ENCODE measurements around the gene FBXL7.

The FBXL7 gene

DNA sequence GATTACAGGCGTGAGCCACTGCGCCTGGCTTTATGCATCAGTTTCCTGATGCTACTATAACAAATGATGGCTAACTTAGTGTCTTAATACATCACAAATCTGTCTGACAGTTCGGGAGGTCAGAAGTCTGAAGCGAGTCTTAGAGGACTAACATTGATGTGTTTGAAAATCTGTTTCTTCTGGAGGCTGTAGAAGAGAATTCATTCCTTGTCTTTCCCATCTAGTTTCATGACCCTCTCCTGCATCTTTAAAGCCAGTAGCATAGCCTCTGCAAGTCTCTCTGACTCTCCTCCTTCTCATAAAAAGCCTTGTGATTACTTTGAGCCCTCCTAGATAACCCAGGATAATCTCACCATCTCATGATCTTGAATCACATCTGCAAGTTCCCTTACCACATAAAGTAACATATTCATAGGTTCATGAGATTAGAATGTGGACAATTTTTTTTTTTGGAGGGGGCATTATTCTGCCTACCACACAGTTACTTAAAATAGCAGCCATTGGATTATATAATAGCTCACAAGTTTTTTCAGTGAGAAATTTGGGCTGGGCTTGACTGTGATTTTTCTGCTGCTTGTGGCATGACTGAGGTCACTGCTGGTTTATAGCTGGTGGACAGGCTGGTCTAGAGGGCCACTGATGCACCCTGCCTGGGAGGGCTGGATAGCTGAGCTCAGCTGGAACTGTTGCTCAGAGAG is 134.8 kb downstream of the FBXL7 start:
- DNase-seq (ENCODE audit: low spot score) = no peak
- no peak overlapping the region for H3K27ac ChIP-seq
- no peak for TF ChIP-seq CTCF (conservative IDR thresholded peaks at IDR 0.05; ENCODE audit: low read depth)
- ChIA-PET POLR2A (ENCODE audit: low non-redundant PET) (no interaction called here), CTCF (no interaction called here)

GRCh38 chr5:15635289-15635616 is 135.3 kb downstream of the FBXL7 start:
- no peak overlapping the region for H3K27ac ChIP-seq
- ChIA-PET POLR2A (ENCODE audit: low non-redundant PET) (no interaction called here), CTCF (no interaction called here)
- DNase-seq (ENCODE audit: low spot score) = no peak
- TF ChIP-seq CTCF (conservative IDR thresholded peaks at IDR 0.05; ENCODE audit: low read depth) = no peak

GRCh38 chr5:15637345-15637744 is 137.4 kb downstream of the FBXL7 start:
- ChIA-PET CTCF (no interaction called here), POLR2A (ENCODE audit: low non-redundant PET) (no interaction called here)
- no peak for DNase-seq (ENCODE audit: low spot score)
- H3K27ac ChIP-seq = no peak overlapping the region
- no peak for TF ChIP-seq CTCF (conservative IDR thresholded peaks at IDR 0.05; ENCODE audit: low read depth)

DNA sequence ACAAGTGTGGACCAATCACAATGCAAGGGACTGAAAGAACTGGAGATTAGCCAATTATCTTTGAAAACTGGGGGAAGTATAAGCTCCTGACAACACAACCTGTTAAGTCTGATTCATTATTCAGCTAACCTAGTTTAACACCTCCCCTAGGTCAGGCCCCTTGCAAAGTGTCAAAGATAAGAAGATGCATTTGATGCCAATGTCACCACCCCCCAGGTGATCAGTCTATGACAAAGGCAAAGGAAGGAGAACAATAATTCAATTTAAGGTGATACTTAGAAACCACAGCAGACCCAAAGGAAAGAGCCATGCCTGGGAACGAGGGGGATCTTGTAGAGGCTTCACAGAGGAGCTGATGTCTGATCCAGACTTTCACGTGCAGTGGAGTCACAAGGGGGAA is 137.9 kb downstream of the FBXL7 start:
- TF ChIP-seq CTCF (conservative IDR thresholded peaks at IDR 0.05; ENCODE audit: low read depth) = no peak
- ChIA-PET POLR2A (ENCODE audit: low non-redundant PET) (no interaction called here), CTCF (no interaction called here)
- no peak for DNase-seq (ENCODE audit: low spot score)
- no peak overlapping the region for H3K27ac ChIP-seq

- DNase-seq (ENCODE audit: low spot score) = no peak
- TF ChIP-seq CTCF (conservative IDR thresholded peaks at IDR 0.05; ENCODE audit: low read depth) = no peak
- no peak overlapping the region for H3K27ac ChIP-seq
- ChIA-PET POLR2A (ENCODE audit: low non-redundant PET) (no interaction called here), CTCF (no interaction called here)
Measured at GRCh38 chr5:15638296-15638695, 138.3 kb downstream of the FBXL7 start.

DNA sequence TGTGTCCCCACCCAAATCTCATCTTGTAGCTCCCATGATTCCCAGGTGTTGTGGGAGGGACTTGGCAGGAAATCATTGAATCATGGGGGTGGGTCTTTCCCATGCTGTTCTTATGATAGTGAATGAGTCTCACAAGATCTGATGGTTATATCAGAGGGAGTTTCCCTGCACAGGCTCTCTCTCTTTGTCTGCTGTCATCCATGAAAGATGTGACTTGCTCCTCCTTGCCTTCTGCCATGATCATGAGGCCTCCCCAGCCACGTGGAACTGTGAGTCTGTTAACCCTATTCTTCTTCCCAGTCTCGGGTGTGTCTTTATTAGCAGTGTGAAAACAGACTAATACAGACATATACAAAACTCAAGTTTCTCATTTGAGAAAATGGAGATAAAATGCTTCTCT is 139.3 kb downstream of the FBXL7 start:
- H3K27ac ChIP-seq = no peak overlapping the region
- TF ChIP-seq CTCF (conservative IDR thresholded peaks at IDR 0.05; ENCODE audit: low read depth) = no peak
- ChIA-PET CTCF (no interaction called here), POLR2A (ENCODE audit: low non-redundant PET) (no interaction called here)
- DNase-seq (ENCODE audit: low spot score) = no peak

DNA sequence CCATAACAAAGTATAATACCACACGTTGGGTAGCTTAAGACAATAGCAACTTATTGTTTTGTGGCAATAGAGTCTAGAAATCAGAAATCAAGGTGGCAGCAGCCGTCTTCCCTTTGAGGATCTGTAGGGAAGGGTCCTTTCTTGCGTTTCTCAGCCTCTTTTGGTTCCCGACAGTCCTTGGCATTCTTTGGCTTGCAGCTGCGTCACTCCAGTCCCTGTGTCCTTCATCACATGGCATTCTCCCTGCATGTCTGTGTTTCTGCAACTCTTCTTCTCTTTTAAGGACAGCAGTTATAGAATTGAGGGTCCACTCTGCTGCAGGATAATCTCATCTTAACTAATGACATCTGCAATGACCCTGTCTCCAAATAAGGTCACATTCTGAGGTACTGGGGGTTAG is 140.1 kb downstream of the FBXL7 start:
- no peak for TF ChIP-seq CTCF (conservative IDR thresholded peaks at IDR 0.05; ENCODE audit: low read depth)
- POLR2A ChIA-PET (ENCODE audit: low non-redundant PET) = no interaction called here
- DNase-seq (ENCODE audit: low spot score) = no peak
- CTCF ChIA-PET = no interaction called here
- H3K27ac ChIP-seq = no peak overlapping the region
